GM21576 (cell line): ENCODE data around the gene BRD9.
"Not testable (repeated sequence)": the region's sequence is repeated elsewhere in the genome, so short reads cannot be mapped to it uniquely, and the experiment has no call there.

Experiments used
- ATAC-seq: cut with Tn5 transposase; IDR thresholded peaks from one replicate; pipeline ENCODE4 v1.9.1; 2021; ENCODE audit warnings: mild to moderate bottlenecking, moderate library complexity; ENCODE audit not compliant: unreplicated experiment

BRD9 gene

GRCh38 chr5:881551-881935 is 11.1 kb downstream of the BRD9 start:
- ATAC-seq = no peak

DNA sequence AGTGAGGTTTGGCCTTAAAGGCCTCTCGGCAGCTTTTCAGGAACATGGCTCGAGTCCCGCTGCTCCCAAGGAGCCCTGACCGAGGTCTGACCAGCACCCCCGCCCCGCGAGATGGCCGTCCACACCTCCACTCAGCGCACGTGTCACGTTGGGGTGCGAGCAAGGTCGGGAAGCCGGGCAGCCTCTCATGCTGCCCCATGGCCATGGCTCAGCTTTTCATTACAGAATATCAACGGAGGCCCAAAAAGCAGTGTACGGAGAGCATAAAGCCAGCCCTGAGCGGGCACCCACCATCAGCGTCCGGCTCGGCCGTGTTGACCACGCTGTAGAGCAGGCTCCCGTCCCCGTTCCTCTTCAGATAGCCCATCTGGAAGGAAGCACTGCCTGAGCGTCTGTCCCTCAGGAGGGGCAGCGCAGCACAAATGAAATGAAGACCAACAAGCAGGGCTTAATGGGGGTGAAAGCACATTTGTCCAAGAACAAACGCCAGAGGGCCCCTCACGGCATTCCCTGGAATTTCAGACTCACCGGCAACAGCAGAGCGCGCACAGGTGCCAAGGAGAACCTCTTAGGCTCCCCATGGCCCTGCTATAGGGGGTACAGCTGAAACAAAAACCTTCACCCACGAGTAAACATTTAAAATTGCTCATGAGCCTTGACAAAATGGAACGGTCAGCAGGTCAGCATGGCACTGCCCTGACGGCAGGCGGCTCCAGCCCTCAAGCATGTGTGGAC is 11.6 kb downstream of the BRD9 start:
- ATAC-seq = no peak

- ATAC-seq = not testable (repeated sequence)
Observed at GRCh38 chr5:878677-879076, 13.9 kb downstream of the BRD9 start.

- no peak for ATAC-seq
Observed at GRCh38 chr5:878125-878524, 14.5 kb downstream of the BRD9 start.

- ATAC-seq = no peak
Observed at GRCh38 chr5:876398-877365, 15.9 kb downstream of the BRD9 start.

- no peak for ATAC-seq
Observed at GRCh38 chr5:875931-876330, 16.7 kb downstream of the BRD9 start.

- ATAC-seq = peak; percentile 72
Observed at GRCh38 chr5:873328-873727, 19.3 kb downstream of the BRD9 start.

DNA sequence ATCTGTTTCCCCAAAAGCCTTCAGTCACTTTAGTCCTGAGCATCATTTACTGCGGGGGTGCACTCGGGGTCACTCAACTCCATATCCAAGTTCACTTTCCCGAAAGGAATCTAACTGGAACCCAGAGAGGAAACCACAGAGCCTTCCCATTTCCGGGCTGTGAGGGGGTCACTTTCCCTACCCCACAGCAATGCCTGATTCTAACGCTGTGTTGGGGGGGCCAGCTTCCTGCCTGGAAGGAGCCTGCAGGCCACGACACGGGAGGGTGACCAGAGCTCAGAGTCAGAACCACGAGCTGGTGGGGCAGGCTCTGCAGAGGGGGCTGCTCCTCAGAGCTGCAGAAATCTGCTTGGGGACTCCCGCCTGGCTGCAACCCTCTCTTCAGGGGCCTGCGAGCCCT is 20.3 kb downstream of the BRD9 start:
- ATAC-seq = no peak

DNA sequence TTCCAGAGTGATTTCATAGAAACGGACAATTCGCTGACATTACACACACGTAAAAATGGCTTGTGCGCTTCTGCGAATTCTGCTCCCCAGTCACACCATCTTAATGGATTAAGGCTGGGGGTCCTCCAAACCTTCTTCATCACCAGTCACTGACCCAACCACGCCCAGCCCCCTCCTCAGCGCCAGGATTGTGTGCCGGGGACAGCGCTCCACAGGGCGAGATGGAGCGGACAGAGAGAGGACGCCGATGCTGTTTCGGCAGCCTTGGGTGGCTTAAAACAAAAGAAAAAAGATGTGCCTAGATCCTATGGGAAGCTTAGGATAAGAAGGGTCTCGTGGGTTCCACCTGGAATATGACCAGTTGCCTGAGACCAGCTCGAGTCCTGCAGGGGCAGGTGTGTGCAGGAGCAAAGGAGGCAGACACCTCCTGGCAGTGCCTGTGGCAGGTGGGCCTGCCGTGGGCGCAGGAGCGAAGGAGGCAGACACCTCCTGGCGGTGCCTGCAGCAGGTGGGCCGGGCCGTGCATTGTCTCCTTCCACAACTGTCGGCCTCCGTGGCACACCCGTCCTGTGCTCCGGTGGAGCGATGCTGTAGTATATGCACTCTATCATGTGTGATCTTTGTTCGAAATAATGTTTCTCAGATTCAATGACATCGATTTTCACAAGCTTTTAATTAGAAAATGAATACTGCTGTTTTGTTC is 20.9 kb downstream of the BRD9 start:
- no peak for ATAC-seq

DNA sequence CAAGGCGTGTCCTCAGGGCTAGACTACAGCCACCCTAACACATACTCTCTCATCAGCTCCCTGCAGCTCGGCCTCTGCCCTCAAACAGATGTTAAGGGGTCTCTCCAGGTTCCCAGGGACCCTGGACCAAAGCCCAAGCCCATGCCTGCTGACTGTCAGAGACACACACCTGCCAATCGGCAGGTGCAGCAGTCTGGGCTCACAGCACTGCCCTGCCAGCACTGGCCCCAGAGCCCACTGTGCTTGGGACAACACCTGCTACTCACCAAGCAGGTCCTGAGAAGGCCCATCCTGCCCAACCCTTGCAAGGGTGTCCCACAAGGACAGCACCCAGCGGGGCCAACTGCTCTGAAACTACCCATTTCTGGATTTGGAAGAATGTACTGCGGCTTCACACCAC is 21.6 kb downstream of the BRD9 start:
- no peak for ATAC-seq

DNA sequence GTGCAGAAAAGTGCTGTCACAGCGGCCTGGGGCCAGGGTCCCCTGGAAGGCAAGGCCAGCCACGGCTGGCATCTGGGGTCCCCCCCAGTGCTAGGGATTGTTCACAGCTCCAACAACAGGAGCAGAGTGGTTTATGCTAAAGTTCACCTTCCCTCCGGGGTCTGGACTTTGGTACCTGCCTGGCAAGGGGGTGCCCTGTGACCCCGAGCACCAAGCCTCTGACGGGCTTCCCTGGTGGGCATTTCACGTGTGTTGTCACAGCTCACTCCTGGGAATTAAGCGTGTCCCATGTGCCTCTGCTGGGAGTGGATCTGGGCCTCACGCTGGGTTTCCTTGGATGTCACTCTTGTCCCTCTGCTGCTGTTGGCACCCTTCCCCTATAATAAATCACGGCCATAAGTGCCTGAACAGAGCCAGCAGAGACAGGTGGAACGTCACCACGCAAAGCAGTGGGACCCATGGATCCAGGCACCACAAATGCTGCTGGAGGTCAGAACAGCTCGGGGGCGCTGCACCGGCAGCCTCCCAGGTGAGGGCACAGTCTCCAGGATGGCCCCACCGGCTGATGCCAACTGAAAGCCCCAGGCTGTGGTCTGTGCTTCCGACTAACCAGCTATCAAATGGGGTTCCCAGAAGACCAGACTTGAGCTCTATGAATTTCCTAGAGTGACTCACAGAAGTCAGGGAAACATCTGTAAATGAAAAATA is 24.0 kb downstream of the BRD9 start:
- no peak for ATAC-seq

- ATAC-seq = no peak
Observed at GRCh38 chr5:867300-867870, 25.2 kb downstream of the BRD9 start.

GRCh38 chr5:865771-866170 is 26.8 kb downstream of the BRD9 start:
- no peak for ATAC-seq

DNA sequence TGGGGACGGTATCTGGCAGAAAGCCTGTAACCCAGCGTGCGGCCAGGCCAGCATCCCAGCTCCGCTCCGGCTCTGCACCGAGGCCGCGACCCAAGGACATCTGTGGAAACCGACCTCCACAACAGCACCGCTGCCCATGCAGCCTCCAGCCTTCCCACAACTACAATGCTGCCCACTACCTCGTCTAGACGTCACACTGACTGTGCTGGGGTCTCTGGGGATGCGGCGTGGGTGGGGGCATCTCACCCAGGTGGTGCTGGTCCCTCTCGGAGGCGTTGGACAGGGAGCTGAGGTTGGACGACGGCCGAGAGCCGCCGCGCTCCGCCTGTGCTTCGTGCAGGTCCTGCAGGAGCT is 27.5 kb downstream of the BRD9 start:
- ATAC-seq = no peak

DNA sequence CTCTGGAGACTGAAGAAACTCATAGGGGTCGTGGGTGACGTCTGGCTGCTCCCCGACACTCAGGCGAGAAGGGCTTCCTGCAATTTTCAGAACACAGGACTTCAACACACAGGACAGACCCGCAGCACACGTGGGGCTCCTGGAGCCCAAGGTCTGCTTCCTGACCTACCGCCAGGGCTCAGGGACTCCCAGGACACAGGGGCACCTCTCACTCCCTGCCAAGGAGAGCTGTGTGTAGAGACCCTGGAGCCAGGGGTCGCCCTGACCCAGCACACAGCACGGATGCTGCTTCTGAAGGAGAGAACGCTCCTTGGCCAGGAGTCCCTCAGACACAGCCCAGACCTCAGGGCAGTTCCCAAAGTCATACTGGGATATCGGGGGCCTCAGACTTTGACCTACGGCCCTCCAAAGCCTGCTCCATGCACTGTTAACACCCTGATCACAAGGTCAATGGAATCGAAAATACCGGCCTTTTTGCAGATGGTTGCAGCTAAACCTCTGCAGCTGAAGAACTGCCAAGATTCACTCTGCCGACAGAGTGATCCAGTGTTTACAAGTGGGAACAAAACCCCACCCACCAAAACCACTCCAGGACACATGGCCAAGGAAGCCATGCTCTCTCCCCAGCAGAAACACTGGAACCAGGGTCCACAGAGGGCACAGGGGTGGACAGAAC is 28.0 kb downstream of the BRD9 start:
- ATAC-seq = no peak

- no peak for ATAC-seq
Observed at GRCh38 chr5:863244-863805, 29.3 kb downstream of the BRD9 start.

DNA sequence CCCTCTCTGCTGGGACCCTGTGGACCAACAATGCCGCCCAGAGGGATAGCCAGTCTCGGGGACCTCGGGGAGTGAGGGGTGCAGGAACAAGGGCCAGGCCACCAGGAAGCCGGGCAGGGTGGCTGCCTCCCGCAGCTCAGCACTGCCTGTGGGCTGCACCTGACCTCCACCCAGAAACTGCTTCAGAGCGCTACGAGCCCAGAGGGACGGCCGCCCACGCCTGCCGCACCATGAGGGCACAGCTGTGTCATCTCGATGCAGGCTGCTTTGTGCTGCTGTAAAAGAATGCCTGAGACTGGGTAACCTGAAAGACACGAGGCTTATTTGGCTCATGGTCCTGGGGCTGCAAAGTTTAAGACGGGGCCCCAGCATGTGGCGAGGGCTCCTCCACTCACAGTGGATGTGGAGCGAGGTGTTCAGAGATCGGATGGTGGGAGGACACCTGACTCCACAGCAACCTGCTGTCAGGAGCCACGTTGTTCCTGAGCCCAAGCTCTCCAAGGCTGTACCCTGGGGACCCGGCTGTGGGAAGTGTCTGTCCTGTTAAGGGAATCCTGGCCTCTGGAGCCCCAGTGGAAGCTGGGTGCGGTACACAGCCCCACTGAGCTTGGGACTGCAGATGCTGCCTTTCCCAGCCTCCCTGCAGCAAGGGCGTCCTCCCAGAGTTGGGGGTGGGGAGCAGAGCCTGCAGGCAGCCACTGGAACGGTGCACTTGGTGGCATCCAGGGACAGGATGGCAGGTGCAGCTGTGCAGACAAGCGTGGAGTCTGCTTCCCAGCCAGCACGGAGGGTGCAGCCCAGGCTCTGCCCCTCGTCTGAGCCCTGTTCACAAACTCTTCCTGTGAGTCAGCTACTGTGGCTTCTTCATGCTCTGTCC is 30.0 kb downstream of the BRD9 start:
- no peak for ATAC-seq

DNA sequence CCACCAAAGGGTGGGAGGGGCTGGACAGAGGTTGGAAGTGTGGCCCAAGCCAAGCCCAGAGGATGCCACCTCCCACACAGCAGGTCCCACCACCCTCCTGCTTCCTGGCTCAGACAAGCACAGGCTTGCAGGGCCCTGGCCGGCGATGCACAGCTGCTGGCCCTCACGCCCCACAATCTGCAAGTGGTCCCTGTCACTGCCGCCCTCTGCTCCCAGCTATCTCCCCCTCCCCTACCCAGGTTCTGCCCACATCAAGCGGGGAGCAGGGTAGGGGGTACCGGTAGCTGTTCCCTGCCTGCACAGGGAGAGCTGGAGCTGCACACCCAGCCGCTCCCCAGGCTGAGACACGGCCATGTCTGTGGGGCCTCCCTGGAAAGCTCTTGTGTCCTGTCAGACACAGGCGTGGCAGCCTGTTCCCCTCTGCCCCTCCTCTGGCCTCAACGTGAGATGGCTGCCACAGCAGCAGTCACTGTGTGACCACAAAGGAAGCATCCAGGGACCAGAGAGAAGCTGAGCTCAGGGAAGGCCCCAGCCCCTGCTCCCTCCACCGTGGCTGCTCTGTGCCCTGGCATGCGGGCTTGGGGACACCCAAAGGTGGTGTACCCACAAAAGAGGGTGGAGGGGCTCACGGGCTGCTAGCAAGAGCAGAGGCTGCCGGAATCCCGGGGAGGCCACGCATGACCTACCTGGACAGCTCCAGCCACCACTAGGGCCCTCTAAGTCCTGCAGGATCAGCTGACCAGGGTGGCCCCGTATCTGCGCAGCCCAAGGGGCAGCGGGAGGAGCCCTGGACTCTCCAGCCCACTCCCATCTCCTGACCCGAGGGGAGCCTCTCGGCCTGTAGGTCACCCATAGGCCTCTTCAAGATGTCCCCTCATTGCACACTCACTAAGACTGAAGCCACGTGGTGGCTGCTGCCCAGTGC is 30.9 kb downstream of the BRD9 start:
- ATAC-seq = no peak
